GM12873 (cell line): ENCODE measurements around the gene TMEM100.

Experiments used
- CTCF ChIP-seq: IDR thresholded peaks from 2 replicates; pipeline ENCODE4 v1.5.1; 2012; ENCODE audit warnings: low read depth, mild to moderate bottlenecking, moderate library complexity, low read length, control low read depth; ENCODE audit not compliant: insufficient read depth; ENCODE audit errors: missing control alignments

Gene TMEM100

GRCh38 chr17:55727275-55727674 lies 4.6 kb upstream of the TMEM100 start:
- no peak for TF ChIP-seq CTCF

GRCh38 chr17:55726440-55726839 lies 3.8 kb upstream of the TMEM100 start:
- no peak for TF ChIP-seq CTCF

GRCh38 chr17:55723488-55723848 lies 804 bp upstream of the TMEM100 start:
- no peak for TF ChIP-seq CTCF

GRCh38 chr17:55722016-55722736 lies 488 bp downstream of the TMEM100 start:
- TF ChIP-seq CTCF, result no peak

GRCh38 chr17:55720919-55721836 lies 1.5 kb downstream of the TMEM100 start:
- TF ChIP-seq CTCF, result no peak

- peak; percentile 70 for TF ChIP-seq CTCF
Observed at GRCh38 chr17:55717898-55718735, 4.5 kb downstream of the TMEM100 start.
